ENCODE measurements around the gene PHF21A. TPM values are rescaled to one million over a fixed set of nuclear protein-coding genes. Genes with fewer than 3 reads are reported as not detected.

The PHF21A gene
- total and polyA plus RNA-seq, 12 donors, result 9.6 to 48.0 (median 35.9) TPM

DNA sequence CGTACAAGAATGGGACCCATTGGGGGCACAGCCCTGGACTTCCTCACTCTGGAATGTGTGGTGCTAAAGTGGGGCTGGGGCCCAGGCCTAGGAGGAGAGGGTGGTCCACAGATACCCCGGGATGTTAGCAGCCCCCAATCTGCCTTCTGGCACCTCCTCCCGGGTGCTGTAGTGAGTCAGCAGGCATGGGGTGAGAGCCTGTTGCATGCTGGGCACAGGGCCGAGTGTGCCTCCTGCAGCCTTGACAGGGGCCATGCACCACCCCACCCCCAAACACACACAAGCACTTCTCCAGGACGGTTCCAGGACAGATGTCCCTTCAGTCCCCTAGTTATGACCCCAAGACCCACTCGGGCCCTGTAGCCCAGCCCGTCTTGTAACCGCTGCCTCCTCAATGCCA lies 23.5 kb upstream of the PHF21A start:
- H3K27me3 ChIP-seq, result peaks cover 0 to 41% (median 8%) of the 10 kb centered on the region in 7 donors
- TF ChIP-seq, protein P1, sequence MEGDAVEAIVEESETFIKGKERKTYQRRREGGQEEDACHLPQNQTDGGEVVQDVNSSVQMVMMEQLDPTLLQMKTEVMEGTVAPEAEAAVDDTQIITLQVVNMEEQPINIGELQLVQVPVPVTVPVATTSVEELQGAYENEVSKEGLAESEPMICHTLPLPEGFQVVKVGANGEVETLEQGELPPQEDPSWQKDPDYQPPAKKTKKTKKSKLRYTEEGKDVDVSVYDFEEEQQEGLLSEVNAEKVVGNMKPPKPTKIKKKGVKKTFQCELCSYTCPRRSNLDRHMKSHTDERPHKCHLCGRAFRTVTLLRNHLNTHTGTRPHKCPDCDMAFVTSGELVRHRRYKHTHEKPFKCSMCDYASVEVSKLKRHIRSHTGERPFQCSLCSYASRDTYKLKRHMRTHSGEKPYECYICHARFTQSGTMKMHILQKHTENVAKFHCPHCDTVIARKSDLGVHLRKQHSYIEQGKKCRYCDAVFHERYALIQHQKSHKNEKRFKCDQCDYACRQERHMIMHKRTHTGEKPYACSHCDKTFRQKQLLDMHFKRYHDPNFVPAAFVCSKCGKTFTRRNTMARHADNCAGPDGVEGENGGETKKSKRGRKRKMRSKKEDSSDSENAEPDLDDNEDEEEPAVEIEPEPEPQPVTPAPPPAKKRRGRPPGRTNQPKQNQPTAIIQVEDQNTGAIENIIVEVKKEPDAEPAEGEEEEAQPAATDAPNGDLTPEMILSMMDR (IDR thresholded peaks at IDR 0.05), result no peak
- no peak overlapping the region for H3K4me3 ChIP-seq
- intact Hi-C loops (cut with DNase I), result no loop called here
- no peak overlapping the region for H3K27ac ChIP-seq
- H3K36me3 ChIP-seq, result no peaks in the 10 kb centered on the region
- no peaks in the 10 kb centered on the region for H3K9me3 ChIP-seq
- ATAC-seq (no peak), DNase-seq (no peak)
- 73 to 85% methylated on average over 8 of the region's 8 CpGs for WGBS, 2 donors
- no peaks in the 10 kb centered on the region for H3K4me1 ChIP-seq

DNA sequence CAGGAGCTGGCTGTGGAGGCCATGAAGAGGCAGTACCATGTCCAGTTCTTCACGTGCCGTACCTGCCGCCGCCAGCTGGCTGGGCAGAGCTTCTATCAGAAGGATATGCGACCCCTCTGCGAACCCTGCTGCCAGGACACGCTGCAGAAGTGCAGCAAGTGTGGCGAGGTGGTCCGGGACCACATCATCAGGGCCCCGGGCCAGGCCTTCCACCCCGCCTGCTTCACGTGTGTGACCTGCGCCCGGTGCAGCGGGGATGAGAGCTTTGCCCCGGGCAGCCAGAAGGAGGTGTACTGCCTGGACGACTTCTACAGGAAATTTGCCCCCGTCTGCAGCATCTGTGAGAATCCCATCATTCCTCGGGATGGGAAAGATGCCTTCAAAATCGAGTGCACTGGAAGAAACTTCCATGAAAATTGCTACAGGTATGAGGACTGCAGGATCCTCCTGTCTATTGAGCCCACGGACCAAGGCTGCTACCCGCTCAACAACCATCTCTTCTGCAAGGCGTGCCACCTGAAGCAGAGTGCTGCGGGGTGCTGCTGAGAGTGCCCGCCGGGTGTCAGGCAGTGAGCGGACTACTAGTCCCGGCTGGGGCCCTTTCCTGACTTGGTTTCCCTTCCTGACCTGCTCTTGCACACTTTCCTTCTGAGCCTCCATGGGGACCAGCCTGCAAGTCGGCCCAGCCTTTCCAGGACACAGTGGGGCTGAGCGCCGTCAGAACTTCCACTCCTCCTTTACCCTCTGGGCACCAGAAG lies 22.0 kb upstream of the PHF21A start:
- TF ChIP-seq, protein P1 (IDR thresholded peaks at IDR 0.05), result no peak
- peaks cover 0 to 28% (median 12%) of the 10 kb centered on the region in 7 donors for H3K27me3 ChIP-seq
- H3K9me3 ChIP-seq, result no peaks in the 10 kb centered on the region
- 83 to 85% methylated on average over 31 of the region's 31 CpGs for WGBS, 2 donors
- no peak for DNase-seq
- intact Hi-C loops (cut with DNase I), result no loop called here
- H3K36me3 ChIP-seq, result no peaks in the 10 kb centered on the region
- H3K4me3 ChIP-seq, result no peak overlapping the region
- no peak overlapping the region for H3K27ac ChIP-seq
- no peaks in the 10 kb centered on the region for H3K4me1 ChIP-seq
- no peak for ATAC-seq

DNA sequence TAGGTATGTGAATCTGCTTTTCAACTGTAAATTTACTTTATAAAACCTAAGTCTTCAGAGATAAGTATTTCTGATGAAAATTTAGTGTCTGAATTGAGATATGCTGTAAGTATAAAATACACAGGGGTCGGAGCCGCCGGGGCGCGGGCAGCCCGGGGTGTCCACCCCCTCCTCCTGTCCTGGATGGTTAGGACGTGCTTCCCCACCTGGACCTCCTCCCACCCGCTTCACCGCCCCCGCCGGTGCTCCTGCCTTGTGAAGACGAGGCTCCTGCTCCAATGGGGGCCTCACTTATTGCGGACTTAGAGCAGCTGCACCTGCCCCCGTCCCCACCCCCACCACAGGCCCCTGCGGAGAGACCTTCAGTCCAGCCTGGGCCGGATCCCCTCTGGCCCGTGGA lies 21.3 kb upstream of the PHF21A start:
- no peak overlapping the region for H3K27ac ChIP-seq
- DNase-seq (no peak), ATAC-seq (no peak)
- WGBS, 2 donors, result 76 to 80% methylated on average over 17 of the region's 17 CpGs
- no peaks in the 10 kb centered on the region for H3K36me3 ChIP-seq
- no peak overlapping the region for H3K4me3 ChIP-seq
- intact Hi-C loops (cut with DNase I), result no loop called here
- no peaks in the 10 kb centered on the region for H3K4me1 ChIP-seq
- H3K27me3 ChIP-seq, result peaks cover 0 to 28% (median 12%) of the 10 kb centered on the region in 7 donors
- no peaks in the 10 kb centered on the region for H3K9me3 ChIP-seq
- TF ChIP-seq, protein P1 (IDR thresholded peaks at IDR 0.05), result no peak

DNA sequence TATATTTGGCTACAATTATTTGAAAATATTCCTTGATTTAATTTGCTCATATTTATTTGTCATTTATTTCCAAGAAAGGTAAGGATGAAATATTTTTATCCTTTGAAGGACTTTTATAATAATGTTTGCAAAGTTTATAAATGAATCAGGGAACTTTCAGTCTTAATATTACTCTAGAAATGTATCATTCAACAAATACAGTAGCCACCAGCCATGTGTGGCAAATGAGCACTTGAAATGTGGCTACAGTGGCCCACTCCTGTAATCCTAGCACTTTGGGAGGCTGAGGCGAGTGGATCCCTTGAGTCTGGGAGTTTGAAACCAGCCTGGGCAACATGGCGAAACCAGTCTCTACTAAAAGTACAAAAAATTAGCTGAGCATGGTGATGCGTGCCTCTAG lies 20.3 kb upstream of the PHF21A start:
- ATAC-seq, result no peak
- 95 to 98% methylated on average over 3 of the region's 3 CpGs for WGBS, 2 donors
- TF ChIP-seq, protein P1 (IDR thresholded peaks at IDR 0.05), result no peak
- intact Hi-C loops (cut with DNase I), result no loop called here
- Histone ChIP-seq H3K27me3 (peaks cover 0 to 20% (median 8%) of the 10 kb centered on the region in 7 donors), H3K36me3 (no peaks in the 10 kb centered on the region), H3K4me1 (no peaks in the 10 kb centered on the region), H3K27ac (no peak overlapping the region), H3K9me3 (no peaks in the 10 kb centered on the region), H3K4me3 (no peak overlapping the region)
- no peak for DNase-seq

Measured in heart right ventricle (tissue), 16 donors.